GM23248 (cell line): ENCODE measurements around the gene COL11A2.

Experiments used
- EZH2 ChIP-seq: fragments of 200-600 bp; sonication (generic); IDR thresholded peaks from 2 replicates; pipeline ENCODE4 v1.6.1; 2018; ENCODE audit warnings: antibody characterized with exemption, mild to moderate bottlenecking; ENCODE audit not compliant: insufficient read depth, poor library complexity, severe bottlenecking
- EZH2phosphoT487 ChIP-seq: fragments of 200-600 bp; sonication (generic); IDR thresholded peaks from 2 replicates; pipeline ENCODE4 v1.6.1; 2018; ENCODE audit warnings: antibody characterized with exemption, moderate library complexity, mild to moderate bottlenecking, low read depth; ENCODE audit not compliant: insufficient read depth

DNA sequence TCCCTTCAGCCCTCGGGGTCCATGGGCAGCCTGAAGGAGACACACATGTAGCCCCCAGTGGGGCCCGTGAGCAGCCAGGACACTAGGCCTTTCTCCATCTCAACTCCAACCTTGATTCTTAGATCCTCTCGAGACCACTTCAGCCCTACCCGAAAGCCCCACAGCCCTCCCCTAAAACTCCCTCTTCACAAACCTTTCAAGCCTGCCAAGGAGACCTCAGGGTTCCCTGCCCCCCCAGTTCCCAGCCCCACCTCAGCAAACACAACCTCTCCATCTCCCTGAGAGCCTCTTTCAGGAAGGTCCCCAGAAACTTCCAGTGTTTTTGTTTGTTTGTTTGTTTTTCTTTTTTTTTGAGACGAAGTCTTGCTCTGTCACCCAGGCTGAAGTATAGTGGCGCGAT lies 11.1 kb downstream of the COL11A2 start:
- no peak for TF ChIP-seq EZH2phosphoT487
- TF ChIP-seq EZH2 = no peak
